Dedifferentiated amniotic fluid mesenchymal stem cell (primary cell): ENCODE results near the gene C2orf68.
A peak's percentile ranks its signal among the peaks of the same experiment; 100 is the strongest.
"Not testable (repeated sequence)": the region's sequence is repeated elsewhere in the genome, so short reads cannot be mapped to it uniquely, and the experiment has no call there.

Experiments
- DNase-seq: peaks from one replicate; pipeline ENCODE4 v3.0.0-alpha.2; 2016; ENCODE audit errors: extremely low spot score

Gene C2orf68

GRCh38 chr2:85582492-85582891, 29.4 kb downstream of the C2orf68 start:
- no peak for DNase-seq

- DNase-seq = no peak
Observed at GRCh38 chr2:85580206-85580605, 31.7 kb downstream of the C2orf68 start.

GRCh38 chr2:85579266-85579935, 32.5 kb downstream of the C2orf68 start:
- no peak for DNase-seq

GRCh38 chr2:85578243-85579180, 33.4 kb downstream of the C2orf68 start:
- DNase-seq = no peak

- DNase-seq = no peak
Observed at GRCh38 chr2:85577386-85578242, 34.3 kb downstream of the C2orf68 start, which contains the start of gene VAMP8. Gene VAMP8, plus strand, starts transcription at chr2:85577586. Its CDS starts 61 bp downstream, at chr2:85577647.

GRCh38 chr2:85577063-85577385, 34.8 kb downstream of the C2orf68 start:
- DNase-seq = no peak

- no peak for DNase-seq
Observed at GRCh38 chr2:85575739-85576138, 36.1 kb downstream of the C2orf68 start.

- no peak for DNase-seq
Observed at GRCh38 chr2:85566265-85566664, 45.6 kb downstream of the C2orf68 start.

GRCh38 chr2:85564144-85564563, 47.7 kb downstream of the C2orf68 start:
- no peak for DNase-seq

GRCh38 chr2:85561280-85562212, 50.3 kb downstream of the C2orf68 start, which contains the start of gene GGCX:
Gene GGCX, minus strand, starts transcription at chr2:85561493. Its CDS starts 65 bp downstream, at chr2:85561428.
- DNase-seq = peak; percentile 93

- no peak for DNase-seq
Observed at GRCh38 chr2:85560812-85561279, 51.0 kb downstream of the C2orf68 start.

GRCh38 chr2:85560403-85560726, 51.5 kb downstream of the C2orf68 start:
- not testable (repeated sequence) for DNase-seq

GRCh38 chr2:85558160-85558559, 53.7 kb downstream of the C2orf68 start:
- no peak for DNase-seq

GRCh38 chr2:85557130-85557529, 54.7 kb downstream of the C2orf68 start:
- DNase-seq = no peak
